ENCODE results near the gene SLC15A5.

DNA sequence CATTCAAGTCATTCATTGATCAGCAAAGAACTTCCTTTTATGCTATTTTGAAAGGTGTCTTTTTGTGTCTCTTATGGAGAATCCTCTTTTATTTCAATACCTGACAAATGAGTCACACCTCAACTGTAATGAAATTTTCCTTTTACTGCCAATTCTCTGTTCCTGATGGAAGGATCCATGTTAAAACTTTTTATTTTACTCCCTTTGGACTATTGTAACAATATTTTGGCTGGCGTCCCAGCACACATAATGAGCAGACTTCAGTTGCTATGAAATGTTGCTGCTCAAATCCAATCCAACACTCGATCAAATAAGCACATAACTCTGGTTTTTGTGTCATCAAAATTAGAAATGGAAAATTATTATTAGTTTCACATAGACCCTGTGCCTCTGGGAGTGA is 21.9 kb upstream of the SLC15A5 start:
- TF ChIP-seq, protein P1, sequence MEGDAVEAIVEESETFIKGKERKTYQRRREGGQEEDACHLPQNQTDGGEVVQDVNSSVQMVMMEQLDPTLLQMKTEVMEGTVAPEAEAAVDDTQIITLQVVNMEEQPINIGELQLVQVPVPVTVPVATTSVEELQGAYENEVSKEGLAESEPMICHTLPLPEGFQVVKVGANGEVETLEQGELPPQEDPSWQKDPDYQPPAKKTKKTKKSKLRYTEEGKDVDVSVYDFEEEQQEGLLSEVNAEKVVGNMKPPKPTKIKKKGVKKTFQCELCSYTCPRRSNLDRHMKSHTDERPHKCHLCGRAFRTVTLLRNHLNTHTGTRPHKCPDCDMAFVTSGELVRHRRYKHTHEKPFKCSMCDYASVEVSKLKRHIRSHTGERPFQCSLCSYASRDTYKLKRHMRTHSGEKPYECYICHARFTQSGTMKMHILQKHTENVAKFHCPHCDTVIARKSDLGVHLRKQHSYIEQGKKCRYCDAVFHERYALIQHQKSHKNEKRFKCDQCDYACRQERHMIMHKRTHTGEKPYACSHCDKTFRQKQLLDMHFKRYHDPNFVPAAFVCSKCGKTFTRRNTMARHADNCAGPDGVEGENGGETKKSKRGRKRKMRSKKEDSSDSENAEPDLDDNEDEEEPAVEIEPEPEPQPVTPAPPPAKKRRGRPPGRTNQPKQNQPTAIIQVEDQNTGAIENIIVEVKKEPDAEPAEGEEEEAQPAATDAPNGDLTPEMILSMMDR (IDR thresholded peaks at IDR 0.05; ENCODE audit: low read depth, low read length) = no peak
- TF ChIP-seq EZH2phosphoT487 (IDR thresholded peaks at IDR 0.05; ENCODE audit: low read depth) = no peak
